ENCODE data around the gene DPYSL3.

- no peak for TF ChIP-seq EZH2 (IDR thresholded peaks at IDR 0.05; ENCODE audit: borderline replicate concordance, insufficient read depth, low read length, poor library complexity, severe bottlenecking)
- no peak for TF ChIP-seq RAD21 (conservative IDR thresholded peaks at IDR 0.05)
- no peak for TF ChIP-seq CTCF (IDR thresholded peaks at IDR 0.05; ENCODE audit: poor library complexity, severe bottlenecking)
- no peak for TF ChIP-seq REST (IDR thresholded peaks at IDR 0.05; ENCODE audit: borderline replicate concordance)
- TF ChIP-seq POLR2AphosphoS5 (IDR thresholded peaks at IDR 0.05): no peak
- no peak for TF ChIP-seq EP300 (conservative IDR thresholded peaks at IDR 0.05; ENCODE audit: poor library complexity, severe bottlenecking)
Observed at GRCh38 chr5:147460380-147460779, 49.5 kb downstream of the DPYSL3 start.
